ENCODE results near the gene SLC9A8. TPM values are rescaled to one million over a fixed set of nuclear protein-coding genes. Genes with fewer than 3 reads are reported as not detected.

SLC9A8 gene
- total RNA-seq, 1 experiment from 2014 or later: 7.5 TPM

DNA sequence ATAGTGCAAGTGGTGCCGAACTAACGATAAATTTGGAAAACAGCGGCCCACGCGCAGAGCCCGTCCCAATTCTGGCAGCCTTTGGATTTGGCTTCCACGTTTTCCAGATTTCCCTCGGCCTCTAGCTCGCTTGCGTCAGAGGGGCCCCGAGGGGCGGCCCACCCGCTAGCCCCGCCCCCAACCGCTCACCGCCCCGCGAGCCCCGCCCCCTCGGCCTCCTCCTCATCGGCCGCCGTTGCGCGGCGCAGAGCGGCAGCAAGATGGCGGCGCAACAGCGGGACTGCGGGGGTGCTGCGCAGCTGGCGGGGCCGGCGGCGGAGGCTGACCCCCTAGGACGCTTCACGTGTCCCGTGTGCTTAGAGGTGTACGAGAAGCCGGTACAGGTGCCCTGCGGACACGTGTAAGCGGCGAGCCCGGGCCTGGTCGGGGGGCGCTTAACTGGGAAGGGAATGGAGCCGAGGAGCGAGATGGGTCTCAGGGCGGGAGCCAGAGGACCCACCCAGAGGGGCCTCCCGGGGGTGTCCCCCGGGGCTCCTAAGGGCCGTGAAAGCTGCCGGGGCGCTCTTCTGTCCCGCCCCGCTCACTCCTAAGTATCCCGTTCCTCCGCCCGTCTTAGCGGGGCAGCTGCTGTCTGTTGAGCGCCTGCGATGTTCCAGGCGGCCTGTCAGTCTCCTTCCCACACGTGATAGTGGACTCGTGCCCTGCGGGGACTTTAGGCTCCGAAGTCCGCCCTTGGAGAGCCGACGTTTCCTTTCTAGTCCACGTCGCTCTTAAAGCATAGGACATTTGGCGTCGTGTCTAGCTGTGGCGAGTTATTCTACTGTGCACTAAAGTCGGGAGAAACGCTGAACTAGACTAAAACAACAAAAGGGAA lies 123.8 kb downstream of the SLC9A8 start, which contains the start of gene RNF114:
Gene RNF114 (plus strand): TSS at position 245 of the 874 bp plus-strand sequence. CDS start 16 bp downstream, at position 261.
- no peaks in the 10 kb centered on the region for H4K20me1 ChIP-seq (ENCODE audit: control insufficient read depth, insufficient read depth, insufficient read length)
- H3K56ac ChIP-seq (ENCODE audit: insufficient read length, low read depth, low read length): no peak within 1 kb of the TSS
- H3K36me3 Mint-ChIP-seq (ENCODE audit: insufficient read depth in 1 of 3, low read depth in 3 of 3): peaks cover 7 to 27% (median 17%) of the 10 kb centered on the region in 3 experiments; a peak in 6 of 7 replicates
- H2BK120ac ChIP-seq (ENCODE audit: low read depth, low read length, poor library complexity, severe bottlenecking): peak within 1 kb of the TSS; percentile 38
- peak within 1 kb of the TSS; percentile 83 for H3K9ac ChIP-seq (ENCODE audit: extremely low read depth, insufficient read length, low read length)
- no peak within 1 kb of the TSS for H2BK12ac ChIP-seq (ENCODE audit: insufficient read length, low read depth, low read length)
- peak; percentile 88 for DNase-seq
- peaks cover 4% of the 10 kb centered on the region; the same call in 1 of the 2 replicates for H3K4me1 ChIP-seq (ENCODE audit: insufficient read depth, low read length)
- H3K14ac ChIP-seq (ENCODE audit: insufficient read depth, low read length): peak within 1 kb of the TSS; percentile 67; the same call in 1 of the 2 replicates
- H3K4me3 Mint-ChIP-seq: peak within 1 kb of the TSS; percentile 95 to 97
- no peaks in the 10 kb centered on the region for H3K27me3 ChIP-seq (ENCODE audit: insufficient read depth, low read length)
- no peak within 1 kb of the TSS for H3K4ac ChIP-seq (ENCODE audit: low read depth, low read length)
- H3K79me1 ChIP-seq (ENCODE audit: insufficient read depth, low read depth, low read length, poor library complexity, severe bottlenecking): no peaks in the 10 kb centered on the region
- H3K18ac ChIP-seq (ENCODE audit: insufficient read length, low read depth, low read length): peak within 1 kb of the TSS; percentile 72
- no peaks in the 10 kb centered on the region for H3K9me3 ChIP-seq (ENCODE audit: control insufficient read depth, low read depth, low read length)
- no peak within 1 kb of the TSS for H2AFZ ChIP-seq (ENCODE audit: low read length)
- no peak within 1 kb of the TSS for H4K8ac ChIP-seq (replicated peaks; ENCODE audit: insufficient read length, low read depth, low read length)
- H3K23ac ChIP-seq (ENCODE audit: insufficient read length, low read depth, low read length): no peak within 1 kb of the TSS
- H3K23me2 ChIP-seq (ENCODE audit: insufficient read length, low read depth, low read length, poor library complexity, severe bottlenecking): peaks cover 13% of the 10 kb centered on the region
- H2BK20ac ChIP-seq (ENCODE audit: low read depth, low read length, poor library complexity, severe bottlenecking): no peak within 1 kb of the TSS
- TF ChIP-seq, protein P1, sequence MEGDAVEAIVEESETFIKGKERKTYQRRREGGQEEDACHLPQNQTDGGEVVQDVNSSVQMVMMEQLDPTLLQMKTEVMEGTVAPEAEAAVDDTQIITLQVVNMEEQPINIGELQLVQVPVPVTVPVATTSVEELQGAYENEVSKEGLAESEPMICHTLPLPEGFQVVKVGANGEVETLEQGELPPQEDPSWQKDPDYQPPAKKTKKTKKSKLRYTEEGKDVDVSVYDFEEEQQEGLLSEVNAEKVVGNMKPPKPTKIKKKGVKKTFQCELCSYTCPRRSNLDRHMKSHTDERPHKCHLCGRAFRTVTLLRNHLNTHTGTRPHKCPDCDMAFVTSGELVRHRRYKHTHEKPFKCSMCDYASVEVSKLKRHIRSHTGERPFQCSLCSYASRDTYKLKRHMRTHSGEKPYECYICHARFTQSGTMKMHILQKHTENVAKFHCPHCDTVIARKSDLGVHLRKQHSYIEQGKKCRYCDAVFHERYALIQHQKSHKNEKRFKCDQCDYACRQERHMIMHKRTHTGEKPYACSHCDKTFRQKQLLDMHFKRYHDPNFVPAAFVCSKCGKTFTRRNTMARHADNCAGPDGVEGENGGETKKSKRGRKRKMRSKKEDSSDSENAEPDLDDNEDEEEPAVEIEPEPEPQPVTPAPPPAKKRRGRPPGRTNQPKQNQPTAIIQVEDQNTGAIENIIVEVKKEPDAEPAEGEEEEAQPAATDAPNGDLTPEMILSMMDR (conservative IDR thresholded peaks at IDR 0.05): no peak
- H3T11ph ChIP-seq (ENCODE audit: low read length): no peak within 1 kb of the TSS
- H4K91ac ChIP-seq (ENCODE audit: insufficient read length, low read depth, low read length): no peak within 1 kb of the TSS
- peak within 1 kb of the TSS; percentile 90 for H3K4me2 ChIP-seq (ENCODE audit: insufficient read depth, insufficient read length, low read length)
- no CpG with 5 or more reads among the region's 79 CpGs for WGBS (ENCODE audit: extremely low coverage, insufficient read length, low lambda C conversion rate)
- no peaks in the 10 kb centered on the region for H3K9me3 Mint-ChIP-seq
- H3K27me3 Mint-ChIP-seq (ENCODE audit: low read depth): no peaks in the 10 kb centered on the region
- no peak within 1 kb of the TSS for H2BK5ac ChIP-seq (ENCODE audit: insufficient read length, low read length)
- H4K5ac ChIP-seq (ENCODE audit: insufficient read length, low read depth, low read length): no peak within 1 kb of the TSS
- H2BK15ac ChIP-seq (ENCODE audit: low read depth, low read length): no peak within 1 kb of the TSS
- peaks cover 34% of the 10 kb centered on the region for H3K79me2 ChIP-seq (ENCODE audit: insufficient read depth, low read length)
- H3K4me1 Mint-ChIP-seq: peaks cover 26 to 29% of the 10 kb centered on the region in 2 experiments
- no peak within 1 kb of the TSS for H2AK5ac ChIP-seq (ENCODE audit: insufficient read length, low read length)
- H3K27ac Mint-ChIP-seq: peak within 1 kb of the TSS; percentile 29 to 91 (median 86); a peak in 4 of 7 replicates
- H3K27ac ChIP-seq (ENCODE audit: insufficient read length, low read depth, low read length): no peak within 1 kb of the TSS

All from H9 (cell line).